Right lobe of liver (tissue), 4 donors: ENCODE results near the gene OSBPL8.

Source experiments
- POLR2A ChIP-seq: fragments of 450-650 bp; IDR thresholded peaks from one replicate; pipeline ENCODE4 v1.6.1; 2017; ENCODE audit warnings: antibody characterized with exemption, mild to moderate bottlenecking
- TF ChIP-seq, protein P1 (sequence below), 4 donors: fragments of 200-600 bp in 3 of 4; fragments of 450-650 bp in 1 of 4; IDR thresholded peaks; one replicate each; pipeline versions ENCODE4 v1.5.1 to v1.8.0; 2016 to 2022; ENCODE audit warnings: antibody characterized with exemption in 4 of 4, mild to moderate bottlenecking in 2 of 4
- donor health status: DM: no; HTN: no; CAD: no.
- donor health status: DM: no; HTN: no; CAD: no.
- donor health status: DM: no; HTN: yes; CAD: no.

DNA sequence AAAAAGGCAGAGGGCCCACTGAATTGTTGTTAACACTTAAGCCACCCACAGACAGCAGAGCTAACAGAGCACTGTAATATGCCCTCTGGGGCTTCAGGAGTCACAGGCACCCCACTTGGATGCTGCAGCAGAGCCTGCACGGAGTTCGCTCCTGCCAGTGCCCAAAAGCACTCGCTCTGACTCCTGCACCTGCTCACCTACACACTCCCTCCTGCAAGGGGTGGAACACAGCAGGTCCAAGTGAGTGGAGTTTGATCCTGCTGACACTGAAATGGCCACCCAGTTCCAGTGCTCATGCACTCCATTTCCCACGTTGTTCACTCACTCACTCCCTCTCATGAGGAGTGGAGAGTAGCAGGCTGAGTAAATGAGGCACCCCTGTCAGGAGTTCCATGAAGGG lies 68.8 kb downstream of the OSBPL8 start:
- TF ChIP-seq, protein P1, sequence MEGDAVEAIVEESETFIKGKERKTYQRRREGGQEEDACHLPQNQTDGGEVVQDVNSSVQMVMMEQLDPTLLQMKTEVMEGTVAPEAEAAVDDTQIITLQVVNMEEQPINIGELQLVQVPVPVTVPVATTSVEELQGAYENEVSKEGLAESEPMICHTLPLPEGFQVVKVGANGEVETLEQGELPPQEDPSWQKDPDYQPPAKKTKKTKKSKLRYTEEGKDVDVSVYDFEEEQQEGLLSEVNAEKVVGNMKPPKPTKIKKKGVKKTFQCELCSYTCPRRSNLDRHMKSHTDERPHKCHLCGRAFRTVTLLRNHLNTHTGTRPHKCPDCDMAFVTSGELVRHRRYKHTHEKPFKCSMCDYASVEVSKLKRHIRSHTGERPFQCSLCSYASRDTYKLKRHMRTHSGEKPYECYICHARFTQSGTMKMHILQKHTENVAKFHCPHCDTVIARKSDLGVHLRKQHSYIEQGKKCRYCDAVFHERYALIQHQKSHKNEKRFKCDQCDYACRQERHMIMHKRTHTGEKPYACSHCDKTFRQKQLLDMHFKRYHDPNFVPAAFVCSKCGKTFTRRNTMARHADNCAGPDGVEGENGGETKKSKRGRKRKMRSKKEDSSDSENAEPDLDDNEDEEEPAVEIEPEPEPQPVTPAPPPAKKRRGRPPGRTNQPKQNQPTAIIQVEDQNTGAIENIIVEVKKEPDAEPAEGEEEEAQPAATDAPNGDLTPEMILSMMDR (IDR thresholded peaks at IDR 0.05) = no peak
- TF ChIP-seq POLR2A = no peak
